AG04450 (cell line): Measurements from ENCODE around the gene GTF3C2. TPM values are rescaled to one million over a fixed set of nuclear protein-coding genes. Genes with fewer than 3 reads are reported as not detected.
A peak's percentile ranks its signal among the peaks of the same experiment; 100 is the strongest.

ENCODE experiments used
- CTCF ChIA-PET: fragments of 300-600, 350-600 bp; formaldehyde crosslinking; extraction: SDS; loops from one replicate; lab custom pipeline; 2022; ENCODE audit warnings: antibody characterized with exemption, inconsistent platforms; lab: Charles Lee
- POLR2A ChIA-PET: fragments of 350-600 bp; formaldehyde crosslinking; extraction: SDS; loops from one replicate; lab custom pipeline; 2021; ENCODE audit warnings: antibody characterized with exemption, inconsistent platforms; lab: Yijun Ruan, JAX
- DNase-seq: peaks from one replicate; pipeline ENCODE4 v3.0.0-alpha.2; 2011; ENCODE audit warnings: low read depth, low spot score
- H3K27ac ChIP-seq: one replicate; pipeline ENCODE4 v1.5.1; 2012; ENCODE audit warnings: low read depth, low read length, control low read depth
- H3K27me3 ChIP-seq: one replicate; pipeline ENCODE4 v1.6.0; 2012; ENCODE audit warnings: low read length; ENCODE audit not compliant: control insufficient read depth, insufficient read depth
- H3K4me3 ChIP-seq: 2 replicates; pipeline ENCODE4 v1.5.1; 2011; ENCODE audit warnings: mild to moderate bottlenecking, low read depth, low read length, control low read depth
- H3K9me3 ChIP-seq: 2 replicates; pipeline ENCODE4 v1.5.1; 2012; ENCODE audit warnings: low read length; ENCODE audit not compliant: control insufficient read depth, insufficient read depth
- CTCF ChIP-seq: IDR thresholded peaks from 2 replicates; pipeline ENCODE4 v1.5.1; 2011; ENCODE audit warnings: low read depth, low read length, control low read depth, inconsistent platforms
- polyA plus RNA-seq: library from polyadenylated mRNA; depleted of rRNA; stranded (reverse); fragments of >200 nt; gene quantifications from 2 replicates; pipeline ENCODE4 v1.2.3, GENCODE V29; 2011

The GTF3C2 gene
- polyA plus RNA-seq, 1 experiment, result 39.0 TPM

- POLR2A ChIA-PET, result no interaction called here
- CTCF ChIA-PET, result no interaction called here
- H3K27ac ChIP-seq, result no peak overlapping the region
- DNase-seq, result no peak
- TF ChIP-seq CTCF, result no peak
- H3K9me3 ChIP-seq, result no peaks in the 10 kb centered on the region
- H3K27me3 ChIP-seq, result no peaks in the 10 kb centered on the region
- no peak overlapping the region for H3K4me3 ChIP-seq
Observed at GRCh38 chr2:27390822-27391679, 34.5 kb upstream of the GTF3C2 start.

- ChIA-PET POLR2A (interaction anchor here (0.6 to 2.3 kb wide), 2 partner anchors 25 to 164 kb away, joined by 4 to 8 read pairs; partner anchors contain the start of gene GTF3C2), CTCF (no interaction called here)
- H3K4me3 ChIP-seq, result no peak overlapping the region
- no peak for DNase-seq
- no peak for TF ChIP-seq CTCF
- no peaks in the 10 kb centered on the region for H3K27me3 ChIP-seq
- no peaks in the 10 kb centered on the region; the same call in 1 of the 2 replicates for H3K9me3 ChIP-seq
- H3K27ac ChIP-seq, result no peak overlapping the region
Observed at GRCh38 chr2:27381577-27382181, 25.1 kb upstream of the GTF3C2 start.

- H3K27me3 ChIP-seq, result no peaks in the 10 kb centered on the region
- no peak for TF ChIP-seq CTCF
- DNase-seq, result peak; percentile 84
- peak within 1 kb of the TSS; percentile 95 for H3K27ac ChIP-seq
- ChIA-PET CTCF (interaction anchor here (2.2 kb wide), 1 partner anchor 11 kb away, joined by 10 read pairs; the partner anchor contains the start of genes EIF2B4 and SNX17), POLR2A (interaction anchor here (0.6 to 3.0 kb wide), 6 partner anchors 11 to 216 kb away, joined by 3 to 34 read pairs (median 6); partner anchors contain the start of genes EIF2B4, GTF3C2, NRBP1 and SNX17)
- H3K4me3 ChIP-seq, result peak within 1 kb of the TSS; percentile 88
- no peaks in the 10 kb centered on the region; the same call in 1 of the 2 replicates for H3K9me3 ChIP-seq
Observed at GRCh38 chr2:27380626-27381545, 24.3 kb upstream of the GTF3C2 start, which contains the start of gene ZNF513. Gene ZNF513 (minus strand): TSS chr2:27380734. CDS start chr2:27380526, 208 bp downstream.

GRCh38 chr2:27379836-27380625, 23.5 kb upstream of the GTF3C2 start:
- Histone ChIP-seq H3K4me3 (peak overlapping the region; percentile 88), H3K27me3 (no peaks in the 10 kb centered on the region), H3K27ac (peak overlapping the region; percentile 95), H3K9me3 (no peaks in the 10 kb centered on the region; the same call in 1 of the 2 replicates)
- CTCF ChIA-PET, result interaction anchor here (1.1 to 2.2 kb wide), 2 partner anchors 10 to 62 kb away, joined by 4 to 10 read pairs; partner anchors contain the start of genes EIF2B4 and SNX17
- POLR2A ChIA-PET, result interaction anchor here (0.5 to 3.0 kb wide), 8 partner anchors 10 to 217 kb away, joined by 3 to 34 read pairs (median 4); partner anchors contain the start of genes EIF2B4, GTF3C2, NRBP1 and SNX17
- TF ChIP-seq CTCF, result no peak
- no peak for DNase-seq
